ENCODE measurements around the gene TICRR.

The TICRR gene

GRCh38 chr15:89666184-89666857 is 91.1 kb downstream of the TICRR start:
- intact Hi-C loops (cut with DNase I; ENCODE audit: low total_unique reads) = no loop called here
- Histone ChIP-seq H3K36me3 (no peaks in the 10 kb centered on the region), H3K4me1 (peaks cover 8 to 36% (median 24%) of the 10 kb centered on the region in 4 donors), H3K27ac (peak overlapping the region; percentile 86 to 97), H3K27me3 (no peaks in the 10 kb centered on the region), H3K9me3 (no peaks in the 10 kb centered on the region), H3K4me3 (peak overlapping the region; percentile 45 to 49)
- TF ChIP-seq, protein P1, sequence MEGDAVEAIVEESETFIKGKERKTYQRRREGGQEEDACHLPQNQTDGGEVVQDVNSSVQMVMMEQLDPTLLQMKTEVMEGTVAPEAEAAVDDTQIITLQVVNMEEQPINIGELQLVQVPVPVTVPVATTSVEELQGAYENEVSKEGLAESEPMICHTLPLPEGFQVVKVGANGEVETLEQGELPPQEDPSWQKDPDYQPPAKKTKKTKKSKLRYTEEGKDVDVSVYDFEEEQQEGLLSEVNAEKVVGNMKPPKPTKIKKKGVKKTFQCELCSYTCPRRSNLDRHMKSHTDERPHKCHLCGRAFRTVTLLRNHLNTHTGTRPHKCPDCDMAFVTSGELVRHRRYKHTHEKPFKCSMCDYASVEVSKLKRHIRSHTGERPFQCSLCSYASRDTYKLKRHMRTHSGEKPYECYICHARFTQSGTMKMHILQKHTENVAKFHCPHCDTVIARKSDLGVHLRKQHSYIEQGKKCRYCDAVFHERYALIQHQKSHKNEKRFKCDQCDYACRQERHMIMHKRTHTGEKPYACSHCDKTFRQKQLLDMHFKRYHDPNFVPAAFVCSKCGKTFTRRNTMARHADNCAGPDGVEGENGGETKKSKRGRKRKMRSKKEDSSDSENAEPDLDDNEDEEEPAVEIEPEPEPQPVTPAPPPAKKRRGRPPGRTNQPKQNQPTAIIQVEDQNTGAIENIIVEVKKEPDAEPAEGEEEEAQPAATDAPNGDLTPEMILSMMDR (IDR thresholded peaks at IDR 0.05) = no peak
- DNase-seq = no peak

- Histone ChIP-seq H3K9me3 (no peaks in the 10 kb centered on the region), H3K27me3 (no peaks in the 10 kb centered on the region), H3K4me3 (no peak overlapping the region), H3K27ac (peak overlapping the region in 1 of 2 donors; percentile 97), H3K36me3 (no peaks in the 10 kb centered on the region), H3K4me1 (peaks cover 8 to 41% (median 30%) of the 10 kb centered on the region in 4 donors)
- no peak for DNase-seq
- TF ChIP-seq, protein P1 (IDR thresholded peaks at IDR 0.05) = no peak
- intact Hi-C loops (cut with DNase I; ENCODE audit: low total_unique reads) = no loop called here
Measured at GRCh38 chr15:89666858-89667705, 91.8 kb downstream of the TICRR start.

GRCh38 chr15:89667706-89667960 is 92.4 kb downstream of the TICRR start:
- Histone ChIP-seq H3K9me3 (no peaks in the 10 kb centered on the region), H3K36me3 (no peaks in the 10 kb centered on the region), H3K27me3 (no peaks in the 10 kb centered on the region), H3K4me3 (no peak overlapping the region), H3K27ac (no peak overlapping the region), H3K4me1 (peaks cover 2 to 41% (median 30%) of the 10 kb centered on the region in 4 donors)
- intact Hi-C loops (cut with DNase I; ENCODE audit: low total_unique reads) = no loop called here
- TF ChIP-seq, protein P1 (IDR thresholded peaks at IDR 0.05) = no peak
- DNase-seq = no peak

GRCh38 chr15:89668171-89668570 is 92.9 kb downstream of the TICRR start:
- H3K4me1 ChIP-seq = peaks cover 0 to 41% (median 30%) of the 10 kb centered on the region in 4 donors
- H3K27me3 ChIP-seq = no peaks in the 10 kb centered on the region
- TF ChIP-seq, protein P1 (IDR thresholded peaks at IDR 0.05) = no peak
- H3K9me3 ChIP-seq = no peaks in the 10 kb centered on the region
- no peak overlapping the region for H3K4me3 ChIP-seq
- no peak for DNase-seq
- no peaks in the 10 kb centered on the region for H3K36me3 ChIP-seq
- intact Hi-C loops (cut with DNase I; ENCODE audit: low total_unique reads) = no loop called here
- no peak overlapping the region for H3K27ac ChIP-seq

- no peaks in the 10 kb centered on the region for H3K36me3 ChIP-seq
- peaks cover 0 to 45% (median 33%) of the 10 kb centered on the region in 4 donors for H3K4me1 ChIP-seq
- H3K27me3 ChIP-seq = no peaks in the 10 kb centered on the region
- no peaks in the 10 kb centered on the region for H3K9me3 ChIP-seq
- no peak for DNase-seq
- H3K27ac ChIP-seq = no peak overlapping the region
- TF ChIP-seq, protein P1 (IDR thresholded peaks at IDR 0.05) = no peak
- H3K4me3 ChIP-seq = no peak overlapping the region
- intact Hi-C loops (cut with DNase I; ENCODE audit: low total_unique reads) = no loop called here
Measured at GRCh38 chr15:89669309-89669865, 94.1 kb downstream of the TICRR start.
